Measurements from ENCODE around the gene ASF1A. TPM values are rescaled to one million over a fixed set of nuclear protein-coding genes. Genes with fewer than 3 reads are reported as not detected.

Gene ASF1A
- polyA plus RNA-seq, 1 donor from 2014 or later: 65.6 TPM

DNA sequence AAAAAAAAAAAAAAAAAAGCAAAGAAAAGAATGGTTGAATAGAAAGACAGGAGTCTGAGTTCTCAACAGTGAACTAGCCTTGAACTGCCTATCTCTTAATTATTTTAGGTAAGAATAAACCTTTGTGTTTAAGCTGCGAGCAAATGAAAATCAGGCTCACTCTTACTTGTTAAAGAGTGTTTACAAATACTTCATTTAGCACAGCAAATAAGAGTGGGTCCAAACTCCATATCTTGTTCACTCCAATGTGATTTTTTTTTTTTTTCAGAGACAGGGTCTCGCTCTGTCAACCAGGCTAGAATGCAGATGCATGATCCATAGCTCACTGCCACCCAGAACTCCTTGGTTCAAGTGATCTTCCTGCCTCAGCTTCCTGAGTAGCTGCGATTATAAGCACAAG, 29.1 kb downstream of the ASF1A start:
- H3F3A ChIP-seq (ENCODE audit: insufficient read depth, low read length, poor library complexity, severe bottlenecking): no peaks in the 10 kb centered on the region
- no peaks in the 10 kb centered on the region for H3K27me3 ChIP-seq (ENCODE audit: insufficient read depth, low read depth, low read length)
- H3K36me3 ChIP-seq (ENCODE audit: insufficient read depth, low read length): no peaks in the 10 kb centered on the region
- no peaks in the 10 kb centered on the region for H3K9me2 ChIP-seq (ENCODE audit: insufficient read depth, low read length)
- no peaks in the 10 kb centered on the region for H4K20me1 ChIP-seq (ENCODE audit: insufficient read depth)
- H3K27ac ChIP-seq (ENCODE audit: low read length): no peak overlapping the region
- H3K4me3 ChIP-seq (ENCODE audit: low read length): no peak overlapping the region
- H2AFZ ChIP-seq (ENCODE audit: low read depth, low read length): no peak overlapping the region
- no peaks in the 10 kb centered on the region for H3K9me3 ChIP-seq (ENCODE audit: low read length)
- H3K9ac ChIP-seq (ENCODE audit: low read length): no peak overlapping the region
- TF ChIP-seq TAF1 (IDR thresholded peaks at IDR 0.05; ENCODE audit: low read depth): no peak
- no peak for TF ChIP-seq EP300 (conservative IDR thresholded peaks at IDR 0.05; ENCODE audit: poor library complexity, severe bottlenecking)
- H3K79me2 ChIP-seq (replicated peaks; ENCODE audit: insufficient read depth, low read length): no peaks in the 10 kb centered on the region
- no peak overlapping the region for H3K4me2 ChIP-seq (ENCODE audit: low read length)

DNA sequence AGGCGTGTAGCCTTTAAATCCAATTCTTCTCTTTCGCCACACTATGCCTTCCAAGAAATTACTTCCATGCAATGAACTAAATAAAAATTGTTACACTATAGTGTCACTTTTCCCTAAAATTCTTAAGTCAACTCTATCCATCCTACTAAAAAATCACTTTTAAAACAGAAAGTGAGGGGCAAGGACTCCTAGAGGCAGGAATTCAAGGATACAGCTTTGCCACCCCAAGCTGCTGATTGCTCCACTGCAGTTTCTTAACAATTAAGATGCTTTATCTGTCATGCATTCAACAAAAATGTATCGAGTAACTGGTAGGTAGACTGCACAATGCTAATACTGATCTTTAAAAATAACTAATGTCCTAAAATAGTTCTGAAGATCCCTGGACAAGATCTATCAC, 36.7 kb downstream of the ASF1A start:
- TF ChIP-seq, protein P1, sequence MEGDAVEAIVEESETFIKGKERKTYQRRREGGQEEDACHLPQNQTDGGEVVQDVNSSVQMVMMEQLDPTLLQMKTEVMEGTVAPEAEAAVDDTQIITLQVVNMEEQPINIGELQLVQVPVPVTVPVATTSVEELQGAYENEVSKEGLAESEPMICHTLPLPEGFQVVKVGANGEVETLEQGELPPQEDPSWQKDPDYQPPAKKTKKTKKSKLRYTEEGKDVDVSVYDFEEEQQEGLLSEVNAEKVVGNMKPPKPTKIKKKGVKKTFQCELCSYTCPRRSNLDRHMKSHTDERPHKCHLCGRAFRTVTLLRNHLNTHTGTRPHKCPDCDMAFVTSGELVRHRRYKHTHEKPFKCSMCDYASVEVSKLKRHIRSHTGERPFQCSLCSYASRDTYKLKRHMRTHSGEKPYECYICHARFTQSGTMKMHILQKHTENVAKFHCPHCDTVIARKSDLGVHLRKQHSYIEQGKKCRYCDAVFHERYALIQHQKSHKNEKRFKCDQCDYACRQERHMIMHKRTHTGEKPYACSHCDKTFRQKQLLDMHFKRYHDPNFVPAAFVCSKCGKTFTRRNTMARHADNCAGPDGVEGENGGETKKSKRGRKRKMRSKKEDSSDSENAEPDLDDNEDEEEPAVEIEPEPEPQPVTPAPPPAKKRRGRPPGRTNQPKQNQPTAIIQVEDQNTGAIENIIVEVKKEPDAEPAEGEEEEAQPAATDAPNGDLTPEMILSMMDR (IDR thresholded peaks at IDR 0.05; ENCODE audit: poor library complexity, severe bottlenecking): no peak
- TF ChIP-seq EZH2 (IDR thresholded peaks at IDR 0.05; ENCODE audit: borderline replicate concordance, insufficient read depth, low read length, poor library complexity, severe bottlenecking): no peak
- no peak for TF ChIP-seq POLR2AphosphoS5 (IDR thresholded peaks at IDR 0.05)
- no peak for TF ChIP-seq TAF1 (IDR thresholded peaks at IDR 0.05; ENCODE audit: low read depth)
- TF ChIP-seq SMC3 (conservative IDR thresholded peaks at IDR 0.05; ENCODE audit: poor library complexity): no peak
- no peak for TF ChIP-seq EP300 (conservative IDR thresholded peaks at IDR 0.05; ENCODE audit: poor library complexity, severe bottlenecking)
- TF ChIP-seq RAD21 (conservative IDR thresholded peaks at IDR 0.05): no peak
- TF ChIP-seq, protein P2, sequence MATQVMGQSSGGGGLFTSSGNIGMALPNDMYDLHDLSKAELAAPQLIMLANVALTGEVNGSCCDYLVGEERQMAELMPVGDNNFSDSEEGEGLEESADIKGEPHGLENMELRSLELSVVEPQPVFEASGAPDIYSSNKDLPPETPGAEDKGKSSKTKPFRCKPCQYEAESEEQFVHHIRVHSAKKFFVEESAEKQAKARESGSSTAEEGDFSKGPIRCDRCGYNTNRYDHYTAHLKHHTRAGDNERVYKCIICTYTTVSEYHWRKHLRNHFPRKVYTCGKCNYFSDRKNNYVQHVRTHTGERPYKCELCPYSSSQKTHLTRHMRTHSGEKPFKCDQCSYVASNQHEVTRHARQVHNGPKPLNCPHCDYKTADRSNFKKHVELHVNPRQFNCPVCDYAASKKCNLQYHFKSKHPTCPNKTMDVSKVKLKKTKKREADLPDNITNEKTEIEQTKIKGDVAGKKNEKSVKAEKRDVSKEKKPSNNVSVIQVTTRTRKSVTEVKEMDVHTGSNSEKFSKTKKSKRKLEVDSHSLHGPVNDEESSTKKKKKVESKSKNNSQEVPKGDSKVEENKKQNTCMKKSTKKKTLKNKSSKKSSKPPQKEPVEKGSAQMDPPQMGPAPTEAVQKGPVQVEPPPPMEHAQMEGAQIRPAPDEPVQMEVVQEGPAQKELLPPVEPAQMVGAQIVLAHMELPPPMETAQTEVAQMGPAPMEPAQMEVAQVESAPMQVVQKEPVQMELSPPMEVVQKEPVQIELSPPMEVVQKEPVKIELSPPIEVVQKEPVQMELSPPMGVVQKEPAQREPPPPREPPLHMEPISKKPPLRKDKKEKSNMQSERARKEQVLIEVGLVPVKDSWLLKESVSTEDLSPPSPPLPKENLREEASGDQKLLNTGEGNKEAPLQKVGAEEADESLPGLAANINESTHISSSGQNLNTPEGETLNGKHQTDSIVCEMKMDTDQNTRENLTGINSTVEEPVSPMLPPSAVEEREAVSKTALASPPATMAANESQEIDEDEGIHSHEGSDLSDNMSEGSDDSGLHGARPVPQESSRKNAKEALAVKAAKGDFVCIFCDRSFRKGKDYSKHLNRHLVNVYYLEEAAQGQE (IDR thresholded peaks at IDR 0.05; ENCODE audit: borderline replicate concordance): no peak
- no peak for TF ChIP-seq MXI1 (conservative IDR thresholded peaks at IDR 0.05; ENCODE audit: poor library complexity, severe bottlenecking)
- no peaks in the 10 kb centered on the region for H3K9me3 ChIP-seq (ENCODE audit: low read length)

GRCh38 chr6:118931436-118931835, 37.5 kb downstream of the ASF1A start:
- Histone ChIP-seq H3K9me2 (ENCODE audit: insufficient read depth, low read length) (no peaks in the 10 kb centered on the region), H3K27ac (ENCODE audit: low read length) (no peak overlapping the region), H3K9me3 (ENCODE audit: low read length) (no peaks in the 10 kb centered on the region), H3F3A (ENCODE audit: insufficient read depth, low read length, poor library complexity, severe bottlenecking) (no peaks in the 10 kb centered on the region), H3K9ac (ENCODE audit: low read length) (no peak overlapping the region), H3K27me3 (ENCODE audit: insufficient read depth, low read depth, low read length) (no peaks in the 10 kb centered on the region), H3K4me2 (ENCODE audit: low read length) (no peak overlapping the region), H3K36me3 (ENCODE audit: insufficient read depth, low read length) (no peaks in the 10 kb centered on the region), H4K20me1 (ENCODE audit: insufficient read depth) (no peaks in the 10 kb centered on the region), H2AFZ (ENCODE audit: low read depth, low read length) (no peak overlapping the region), H3K4me3 (ENCODE audit: low read length) (no peak overlapping the region), H3K79me2 (replicated peaks; ENCODE audit: insufficient read depth, low read length) (no peaks in the 10 kb centered on the region)
- TF ChIP-seq RAD21 (conservative IDR thresholded peaks at IDR 0.05) (no peak), SMC3 (conservative IDR thresholded peaks at IDR 0.05; ENCODE audit: poor library complexity) (no peak), EZH2 (IDR thresholded peaks at IDR 0.05; ENCODE audit: borderline replicate concordance, insufficient read depth, low read length, poor library complexity, severe bottlenecking) (no peak), EP300 (conservative IDR thresholded peaks at IDR 0.05; ENCODE audit: poor library complexity, severe bottlenecking) (no peak), MXI1 (conservative IDR thresholded peaks at IDR 0.05; ENCODE audit: poor library complexity, severe bottlenecking) (no peak), TAF1 (IDR thresholded peaks at IDR 0.05; ENCODE audit: low read depth) (no peak), POLR2AphosphoS5 (IDR thresholded peaks at IDR 0.05) (no peak)
- TF ChIP-seq, protein P2 (IDR thresholded peaks at IDR 0.05; ENCODE audit: borderline replicate concordance): no peak
- TF ChIP-seq, protein P1 (IDR thresholded peaks at IDR 0.05; ENCODE audit: poor library complexity, severe bottlenecking): no peak

More for the DNA sequence above, 36.7 kb downstream of the ASF1A start:
- H2AFZ ChIP-seq (ENCODE audit: low read depth, low read length): no peak overlapping the region
- H3K79me2 ChIP-seq (replicated peaks; ENCODE audit: insufficient read depth, low read length): no peaks in the 10 kb centered on the region
- no peaks in the 10 kb centered on the region for H4K20me1 ChIP-seq (ENCODE audit: insufficient read depth)
- no peaks in the 10 kb centered on the region for H3K9me2 ChIP-seq (ENCODE audit: insufficient read depth, low read length)
- no peak overlapping the region for H3K9ac ChIP-seq (ENCODE audit: low read length)
- no peak overlapping the region for H3K27ac ChIP-seq (ENCODE audit: low read length)
- no peaks in the 10 kb centered on the region for H3K36me3 ChIP-seq (ENCODE audit: insufficient read depth, low read length)
- no peak overlapping the region for H3K4me3 ChIP-seq (ENCODE audit: low read length)
- H3K4me2 ChIP-seq (ENCODE audit: low read length): no peak overlapping the region
- no peaks in the 10 kb centered on the region for H3F3A ChIP-seq (ENCODE audit: insufficient read depth, low read length, poor library complexity, severe bottlenecking)
- H3K27me3 ChIP-seq (ENCODE audit: insufficient read depth, low read depth, low read length): no peaks in the 10 kb centered on the region
